Brain microvascular endothelial cell (primary cell): ENCODE data around the gene LRP1B.

Experiments
- DNase-seq: peaks from one replicate; pipeline ENCODE4 v3.0.0-alpha.2; 2020
- H3K27ac ChIP-seq: fragments of 250-450 bp; sonication (Bioruptor Pico); 2 replicates; pipeline ENCODE4 v1.5.1; 2020; ENCODE audit warnings: mild to moderate bottlenecking, moderate library complexity
- H3K27me3 ChIP-seq: fragments of 250-450 bp; sonication (Bioruptor Pico); replicated peaks from 2 replicates; pipeline ENCODE4 v1.5.1; 2020; ENCODE audit warnings: mild to moderate bottlenecking
- H3K36me3 ChIP-seq: fragments of 250-450 bp; sonication (Bioruptor Pico); replicated peaks from 2 replicates; pipeline ENCODE4 v1.5.1; 2020; ENCODE audit warnings: mild to moderate bottlenecking
- H3K4me3 ChIP-seq: 2 replicates; pipeline ENCODE4 v1.5.1; 2011; ENCODE audit warnings: low read depth, mild to moderate bottlenecking, control low read depth, low read length, moderate library complexity
- in situ Hi-C: cut with HindIII; loops from 2 replicates; pipeline ENCODE4 v1.10.0; 2017; ENCODE audit warnings: low sequenced_read_pairs, low pct_ligation_motif_present
- TF ChIP-seq, protein P1 (sequence below): IDR thresholded peaks from 2 replicates; pipeline ENCODE4 v1.5.1; 2011; ENCODE audit warnings: low read depth, mild to moderate bottlenecking, moderate library complexity, low read length, control low read depth, inconsistent platforms; ENCODE audit errors: missing control alignments

The LRP1B gene

DNA sequence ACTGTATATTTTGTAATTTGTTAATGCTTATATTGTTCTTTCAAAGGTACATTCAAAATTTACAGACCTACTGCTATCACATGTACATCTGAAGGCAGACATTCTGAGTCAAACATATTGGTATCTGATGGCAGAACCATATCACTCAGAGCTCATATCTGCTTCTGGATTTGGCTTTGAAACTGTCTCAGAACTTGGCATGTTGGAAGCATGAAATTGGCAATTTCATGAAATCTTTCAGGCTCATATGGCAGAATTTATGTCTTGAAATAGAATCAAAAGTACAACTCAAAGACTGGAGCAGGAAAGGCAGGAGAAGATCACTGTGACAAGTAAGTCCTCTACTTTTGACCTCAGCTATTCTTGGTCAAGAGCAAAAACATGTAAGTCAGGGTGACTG lies 202.3 kb downstream of the LRP1B start:
- no peak overlapping the region for H3K4me3 ChIP-seq
- no peaks in the 10 kb centered on the region for H3K36me3 ChIP-seq
- no peaks in the 10 kb centered on the region for H3K27me3 ChIP-seq
- TF ChIP-seq, protein P1, sequence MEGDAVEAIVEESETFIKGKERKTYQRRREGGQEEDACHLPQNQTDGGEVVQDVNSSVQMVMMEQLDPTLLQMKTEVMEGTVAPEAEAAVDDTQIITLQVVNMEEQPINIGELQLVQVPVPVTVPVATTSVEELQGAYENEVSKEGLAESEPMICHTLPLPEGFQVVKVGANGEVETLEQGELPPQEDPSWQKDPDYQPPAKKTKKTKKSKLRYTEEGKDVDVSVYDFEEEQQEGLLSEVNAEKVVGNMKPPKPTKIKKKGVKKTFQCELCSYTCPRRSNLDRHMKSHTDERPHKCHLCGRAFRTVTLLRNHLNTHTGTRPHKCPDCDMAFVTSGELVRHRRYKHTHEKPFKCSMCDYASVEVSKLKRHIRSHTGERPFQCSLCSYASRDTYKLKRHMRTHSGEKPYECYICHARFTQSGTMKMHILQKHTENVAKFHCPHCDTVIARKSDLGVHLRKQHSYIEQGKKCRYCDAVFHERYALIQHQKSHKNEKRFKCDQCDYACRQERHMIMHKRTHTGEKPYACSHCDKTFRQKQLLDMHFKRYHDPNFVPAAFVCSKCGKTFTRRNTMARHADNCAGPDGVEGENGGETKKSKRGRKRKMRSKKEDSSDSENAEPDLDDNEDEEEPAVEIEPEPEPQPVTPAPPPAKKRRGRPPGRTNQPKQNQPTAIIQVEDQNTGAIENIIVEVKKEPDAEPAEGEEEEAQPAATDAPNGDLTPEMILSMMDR: no peak
- in situ Hi-C loops: no loop called here
- no peak overlapping the region for H3K27ac ChIP-seq
- no peak for DNase-seq

DNA sequence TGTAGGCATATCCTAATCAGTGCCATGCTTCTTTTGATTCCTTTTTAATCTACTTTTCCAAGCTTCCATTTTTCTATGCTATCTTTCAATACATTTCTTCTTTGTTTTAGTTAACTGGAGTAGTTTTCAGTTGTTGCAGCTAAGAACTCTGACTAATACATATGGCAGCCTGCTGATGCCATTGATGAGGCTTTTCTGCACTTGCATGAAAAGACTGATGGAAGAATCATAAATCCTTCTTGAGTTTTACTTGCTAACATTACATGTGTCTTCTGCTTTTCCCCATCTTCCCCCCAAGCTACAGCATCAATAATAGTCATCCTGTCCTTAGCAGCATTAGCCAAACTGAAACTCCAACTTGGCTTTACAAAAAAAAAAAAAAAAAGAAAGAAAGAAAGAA lies 203.3 kb downstream of the LRP1B start:
- H3K27me3 ChIP-seq: no peaks in the 10 kb centered on the region
- no peak overlapping the region for H3K27ac ChIP-seq
- DNase-seq: no peak
- H3K4me3 ChIP-seq: no peak overlapping the region
- no peaks in the 10 kb centered on the region for H3K36me3 ChIP-seq
- in situ Hi-C loops: no loop called here
- TF ChIP-seq, protein P1: no peak

DNA sequence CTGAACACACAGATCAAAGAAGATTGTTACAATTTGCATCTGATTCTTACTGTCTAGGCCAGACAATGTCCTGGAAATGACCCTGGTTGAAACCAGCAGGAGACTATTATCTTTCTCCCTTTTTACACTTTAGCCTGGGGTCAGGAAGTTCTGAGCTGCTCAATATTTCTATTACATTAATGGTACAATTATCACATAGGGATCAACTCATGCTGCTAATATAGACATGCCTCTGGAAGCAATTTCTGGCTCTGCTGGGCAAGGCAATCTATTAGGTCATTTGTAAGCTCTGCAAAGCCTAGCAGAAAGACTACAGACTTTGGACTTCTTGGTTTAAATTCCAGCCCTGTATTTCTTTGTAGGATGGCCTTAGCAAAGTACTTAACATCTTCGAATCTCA lies 205.3 kb downstream of the LRP1B start:
- H3K27me3 ChIP-seq: no peaks in the 10 kb centered on the region
- in situ Hi-C loops: no loop called here
- TF ChIP-seq, protein P1: no peak
- H3K27ac ChIP-seq: no peak overlapping the region
- no peak overlapping the region for H3K4me3 ChIP-seq
- no peak for DNase-seq
- no peaks in the 10 kb centered on the region for H3K36me3 ChIP-seq

DNA sequence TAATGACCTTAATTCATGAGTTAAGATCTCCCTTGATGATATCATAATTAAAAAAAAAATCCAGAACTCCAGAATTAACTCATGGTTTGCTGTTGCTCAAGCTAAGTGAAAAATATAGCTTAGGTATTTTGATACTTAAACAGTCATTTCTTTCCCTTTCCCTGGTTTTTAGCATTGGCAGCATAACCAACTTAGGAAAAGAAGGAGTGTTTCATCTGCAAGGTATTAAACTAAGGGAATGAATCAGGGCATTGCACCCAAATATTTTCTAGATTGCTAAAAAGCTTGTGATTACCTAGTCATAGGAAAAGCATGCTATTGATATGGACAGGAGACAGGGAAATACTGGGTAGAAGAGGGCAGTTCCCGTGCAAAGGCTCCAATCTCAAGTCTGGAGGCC lies 207.2 kb downstream of the LRP1B start:
- TF ChIP-seq, protein P1: no peak
- in situ Hi-C loops: no loop called here
- Histone ChIP-seq H3K4me3 (no peak overlapping the region), H3K27ac (no peak overlapping the region), H3K27me3 (no peaks in the 10 kb centered on the region), H3K36me3 (no peaks in the 10 kb centered on the region)
- DNase-seq: no peak

DNA sequence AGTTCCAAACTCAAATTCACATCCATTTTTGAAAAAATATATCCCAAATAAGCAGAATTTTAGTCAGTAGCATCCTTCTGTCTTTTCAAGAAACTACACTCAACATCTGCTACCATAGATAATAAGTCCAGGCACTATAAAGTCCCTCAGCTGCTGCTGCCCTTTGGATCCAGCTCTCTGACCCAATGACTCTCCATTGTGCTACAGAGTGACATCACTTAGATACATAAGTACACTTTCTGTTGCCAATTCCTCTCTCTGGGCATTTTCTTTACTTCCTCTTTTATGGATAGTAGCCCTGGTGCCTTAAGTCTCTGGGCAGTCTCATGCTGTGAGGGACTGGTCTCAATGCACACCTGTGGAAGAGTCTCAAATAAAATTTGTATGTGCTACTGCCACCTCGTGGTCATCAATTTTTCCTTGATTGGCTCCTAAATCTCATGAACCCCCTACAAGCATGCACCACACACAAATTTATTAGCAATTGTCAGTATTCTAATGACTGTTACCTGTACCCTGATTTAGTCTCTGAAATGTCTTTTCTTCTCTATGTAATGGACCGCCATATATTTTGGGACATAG lies 219.2 kb downstream of the LRP1B start:
- no peak overlapping the region for H3K4me3 ChIP-seq
- TF ChIP-seq, protein P1: peak; percentile 54
- in situ Hi-C loops: no loop called here
- no peaks in the 10 kb centered on the region for H3K36me3 ChIP-seq
- H3K27ac ChIP-seq: no peak overlapping the region
- DNase-seq: peak; percentile 5
- no peaks in the 10 kb centered on the region for H3K27me3 ChIP-seq

DNA sequence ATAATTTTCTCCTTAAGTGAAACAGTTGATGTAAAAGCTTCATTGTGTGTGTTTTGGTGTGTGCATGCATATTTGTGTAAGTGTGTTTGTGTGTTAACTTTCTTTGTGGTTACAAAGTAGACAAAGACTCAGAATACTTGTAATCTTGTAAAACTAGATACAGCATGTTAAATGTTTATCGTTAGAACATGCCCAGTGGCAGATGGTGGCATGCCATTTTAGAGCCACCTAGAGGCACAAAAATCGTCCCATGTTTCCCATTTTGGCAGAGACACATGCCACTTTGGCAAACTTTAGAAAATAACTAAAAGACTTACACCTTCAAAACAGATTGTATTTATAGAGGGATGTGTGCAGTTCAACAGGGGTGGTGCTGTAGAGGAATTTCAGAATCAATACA lies 224.1 kb downstream of the LRP1B start:
- in situ Hi-C loops: no loop called here
- no peaks in the 10 kb centered on the region for H3K36me3 ChIP-seq
- no peak overlapping the region for H3K27ac ChIP-seq
- TF ChIP-seq, protein P1: no peak
- H3K4me3 ChIP-seq: no peak overlapping the region
- no peaks in the 10 kb centered on the region for H3K27me3 ChIP-seq
- DNase-seq: no peak
